ENCODE results near the gene MYBBP1A.

MYBBP1A gene

GRCh38 chr17:4509401-4509800 lies 45.8 kb downstream of the MYBBP1A start:
- H3K27ac Mint-ChIP-seq = peak overlapping the region; percentile 35
- no peak overlapping the region for H3K4me3 Mint-ChIP-seq
- H3K27me3 Mint-ChIP-seq = peaks cover 5% of the 10 kb centered on the region
- H3K36me3 Mint-ChIP-seq (ENCODE audit: low read depth) = no peaks in the 10 kb centered on the region
- H3K9me3 Mint-ChIP-seq = no peaks in the 10 kb centered on the region
- DNase-seq (no peak), ATAC-seq (peak; percentile 59)
- H3K4me1 Mint-ChIP-seq = peaks cover 23% of the 10 kb centered on the region

GRCh38 chr17:4508207-4508606 lies 47.0 kb downstream of the MYBBP1A start:
- Mint-ChIP-seq H3K27me3 (peaks cover 5% of the 10 kb centered on the region), H3K4me1 (peaks cover 31% of the 10 kb centered on the region), H3K4me3 (no peak overlapping the region), H3K9me3 (no peaks in the 10 kb centered on the region), H3K27ac (no peak overlapping the region), H3K36me3 (ENCODE audit: low read depth) (no peaks in the 10 kb centered on the region)
- ATAC-seq (no peak), DNase-seq (no peak)

DNA sequence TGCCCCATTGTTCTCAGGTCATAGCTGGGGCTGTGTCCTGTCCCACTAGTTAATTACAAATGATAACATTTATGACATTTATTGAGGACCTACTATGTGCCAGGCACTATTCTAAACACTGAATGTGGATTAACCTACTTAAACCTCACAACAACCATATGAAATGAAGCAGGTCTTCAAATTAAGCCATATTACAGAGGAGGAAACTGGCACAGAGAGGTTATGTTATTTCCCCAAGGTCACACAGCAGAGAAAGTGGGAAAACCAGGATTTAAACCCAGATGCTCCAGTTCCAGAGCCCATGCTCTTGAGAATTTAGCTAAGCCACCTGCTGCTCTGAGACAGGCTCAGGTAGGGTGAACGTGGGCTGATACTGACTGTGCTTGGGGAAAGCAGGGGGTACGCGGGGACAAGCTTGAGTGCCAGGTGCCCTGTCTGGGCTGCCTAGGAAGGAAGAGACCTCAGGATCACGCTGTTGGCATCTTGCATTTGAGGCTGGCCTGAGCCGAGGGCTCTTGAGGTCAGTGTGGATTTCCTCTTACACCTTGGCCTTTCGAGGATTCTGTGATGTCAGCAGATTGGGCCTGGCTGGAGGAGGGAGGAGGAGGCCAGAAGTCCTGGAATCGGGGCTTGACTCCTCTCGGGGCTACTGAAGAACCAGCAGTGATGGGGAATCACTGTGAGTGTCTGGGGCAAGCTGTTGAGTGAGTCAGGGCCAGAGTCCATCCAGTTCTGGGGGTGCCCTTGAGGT lies 47.6 kb downstream of the MYBBP1A start:
- Mint-ChIP-seq H3K4me3 (no peak overlapping the region), H3K27me3 (peaks cover 8% of the 10 kb centered on the region), H3K27ac (no peak overlapping the region), H3K9me3 (no peaks in the 10 kb centered on the region), H3K4me1 (peaks cover 31% of the 10 kb centered on the region), H3K36me3 (ENCODE audit: low read depth) (no peaks in the 10 kb centered on the region)
- ATAC-seq (no peak), DNase-seq (no peak)

DNA sequence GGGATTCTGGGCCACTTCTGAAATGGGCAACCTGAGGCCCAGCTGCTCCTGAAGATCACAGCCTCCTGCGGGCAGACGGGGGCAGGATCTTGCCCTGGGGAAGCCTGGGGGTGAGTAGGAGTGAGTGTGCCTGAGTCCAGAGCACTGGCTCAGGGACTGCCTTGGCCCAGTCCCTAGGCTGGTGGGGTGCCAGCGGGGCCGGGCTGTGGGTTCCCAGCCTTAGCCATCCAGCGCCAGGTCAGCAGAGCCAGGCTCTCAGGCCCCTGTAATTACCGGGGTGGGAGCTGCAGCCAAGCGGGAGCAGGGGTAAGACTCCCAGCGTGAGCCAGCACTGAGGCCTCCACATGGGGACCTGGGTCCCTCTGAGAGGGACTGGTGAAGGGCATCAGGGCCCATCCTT lies 48.3 kb downstream of the MYBBP1A start:
- H3K27me3 Mint-ChIP-seq = peaks cover 9% of the 10 kb centered on the region
- H3K27ac Mint-ChIP-seq = no peak overlapping the region
- no peaks in the 10 kb centered on the region for H3K36me3 Mint-ChIP-seq (ENCODE audit: low read depth)
- H3K4me1 Mint-ChIP-seq = peaks cover 31% of the 10 kb centered on the region
- DNase-seq (no peak), ATAC-seq (no peak)
- H3K4me3 Mint-ChIP-seq = no peak overlapping the region
- no peaks in the 10 kb centered on the region for H3K9me3 Mint-ChIP-seq

DNA sequence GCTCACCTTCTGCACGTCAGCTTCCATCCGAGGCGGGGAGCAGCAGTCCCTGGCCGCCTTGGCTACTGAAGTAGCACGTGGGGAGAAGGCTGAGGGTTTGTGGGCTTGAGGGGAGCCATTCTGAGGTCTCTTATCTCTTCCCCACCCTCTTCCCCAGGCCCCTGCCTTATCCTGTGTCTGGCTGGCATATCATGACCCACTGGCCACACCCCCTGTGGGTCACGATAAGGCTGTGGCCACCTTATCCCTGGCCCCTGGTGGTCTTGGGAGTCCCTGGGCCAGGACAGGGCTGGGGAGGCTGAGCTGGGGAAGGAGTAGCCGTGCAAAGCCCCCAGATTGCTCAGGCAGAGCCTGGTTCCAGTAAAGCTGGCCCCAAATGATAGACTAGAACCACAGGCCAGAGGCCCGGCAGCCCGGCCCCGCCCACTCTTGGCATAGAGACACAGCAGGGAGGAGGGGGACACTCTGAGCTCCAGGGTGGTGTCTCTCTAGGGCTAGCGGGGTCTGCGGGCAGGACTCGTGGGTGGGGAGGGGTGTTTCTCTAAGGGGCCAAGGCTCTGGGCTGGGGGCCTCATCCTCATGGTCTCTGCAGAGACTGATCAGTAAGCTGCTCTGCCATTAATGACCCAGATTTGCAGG lies 48.9 kb downstream of the MYBBP1A start:
- DNase-seq = no peak
- H3K4me1 Mint-ChIP-seq = peaks cover 31% of the 10 kb centered on the region
- H3K27me3 Mint-ChIP-seq = peaks cover 14% of the 10 kb centered on the region
- no peak overlapping the region for H3K4me3 Mint-ChIP-seq
- no peaks in the 10 kb centered on the region for H3K9me3 Mint-ChIP-seq
- ATAC-seq = no peak
- no peaks in the 10 kb centered on the region for H3K36me3 Mint-ChIP-seq (ENCODE audit: low read depth)
- no peak overlapping the region for H3K27ac Mint-ChIP-seq

DNA sequence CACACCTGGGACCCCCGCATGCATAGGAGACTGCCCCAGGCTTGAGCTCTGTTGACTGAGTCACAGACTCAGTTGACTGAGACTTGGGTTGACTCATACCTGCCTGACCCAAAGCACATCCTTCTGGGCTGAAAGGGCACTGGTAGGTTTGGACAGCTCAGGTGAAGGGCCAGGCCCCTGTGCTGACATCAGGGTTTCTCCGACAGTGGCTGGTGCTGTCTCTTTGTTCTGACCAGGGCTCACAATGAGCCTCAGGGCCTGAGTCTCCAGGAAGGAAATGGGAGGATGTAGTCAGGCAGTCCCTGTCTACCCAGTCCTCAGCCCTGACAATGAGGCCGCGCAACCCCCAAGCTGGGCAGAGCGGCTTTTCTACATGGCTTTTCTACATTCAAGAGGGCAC lies 50.0 kb downstream of the MYBBP1A start:
- no peak for ATAC-seq
- Mint-ChIP-seq H3K27ac (no peak overlapping the region), H3K9me3 (no peaks in the 10 kb centered on the region), H3K4me3 (no peak overlapping the region), H3K36me3 (ENCODE audit: low read depth) (no peaks in the 10 kb centered on the region), H3K4me1 (peaks cover 37% of the 10 kb centered on the region), H3K27me3 (peaks cover 24% of the 10 kb centered on the region)
- no peak for DNase-seq

- no peak overlapping the region for H3K4me3 Mint-ChIP-seq
- no peak for ATAC-seq
- H3K4me1 Mint-ChIP-seq = peaks cover 37% of the 10 kb centered on the region
These were observed 51.0 kb downstream of the MYBBP1A start for GRCh38 chr17:4504188-4504587.

GRCh38 chr17:4503283-4504025 lies 51.7 kb downstream of the MYBBP1A start:
- peaks cover 31% of the 10 kb centered on the region for H3K27me3 Mint-ChIP-seq
- H3K9me3 Mint-ChIP-seq = no peaks in the 10 kb centered on the region
- H3K27ac Mint-ChIP-seq = no peak overlapping the region
- ATAC-seq (no peak), DNase-seq (no peak)
- H3K4me3 Mint-ChIP-seq = no peak overlapping the region
- H3K4me1 Mint-ChIP-seq = peaks cover 31% of the 10 kb centered on the region
- H3K36me3 Mint-ChIP-seq (ENCODE audit: low read depth) = no peaks in the 10 kb centered on the region

More at GRCh38 chr17:4504188-4504587, 51.0 kb downstream of the MYBBP1A start:
- H3K36me3 Mint-ChIP-seq (ENCODE audit: low read depth) = no peaks in the 10 kb centered on the region
- no peak overlapping the region for H3K27ac Mint-ChIP-seq
- no peaks in the 10 kb centered on the region for H3K9me3 Mint-ChIP-seq
- H3K27me3 Mint-ChIP-seq = peaks cover 31% of the 10 kb centered on the region
- no peak for DNase-seq

DNA sequence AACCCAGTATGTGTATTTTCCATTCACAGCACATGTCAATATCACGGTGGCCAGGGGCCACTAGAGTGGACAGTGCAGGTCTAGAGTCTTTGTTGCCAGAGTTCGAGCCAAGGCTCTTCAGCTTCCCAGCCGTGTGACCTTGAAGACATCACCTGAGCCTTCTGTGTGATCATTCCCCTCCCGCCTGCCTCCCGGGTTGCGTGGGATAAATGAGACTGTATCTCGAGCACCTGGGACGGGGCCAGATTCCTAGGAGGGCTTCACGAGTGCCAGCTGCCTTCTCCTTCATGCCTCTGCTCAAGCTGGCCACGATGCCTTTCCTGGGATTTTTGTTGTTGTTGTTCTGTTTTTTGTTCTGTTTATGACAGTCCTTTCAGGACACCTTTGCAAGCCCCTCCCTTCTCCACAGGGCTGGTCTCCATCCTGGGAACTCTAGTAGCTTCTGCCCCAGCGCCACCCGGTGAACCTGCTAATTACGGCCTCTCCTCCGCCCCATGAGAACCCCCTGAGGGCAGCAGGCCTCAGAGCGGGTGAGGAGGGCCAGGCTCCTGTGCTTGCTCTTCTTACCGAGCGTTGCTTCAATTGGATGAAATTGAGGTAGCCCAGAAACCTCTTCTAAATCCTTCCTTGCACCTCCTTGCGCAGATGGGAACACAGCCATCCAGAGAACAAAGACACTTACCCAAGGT lies 52.6 kb downstream of the MYBBP1A start:
- Mint-ChIP-seq H3K27ac (no peak overlapping the region), H3K36me3 (ENCODE audit: low read depth) (no peaks in the 10 kb centered on the region), H3K4me1 (peaks cover 31% of the 10 kb centered on the region), H3K27me3 (peaks cover 31% of the 10 kb centered on the region), H3K9me3 (no peaks in the 10 kb centered on the region), H3K4me3 (no peak overlapping the region)
- no peak for DNase-seq
- ATAC-seq = no peak

GRCh38 chr17:4501295-4501949 lies 53.8 kb downstream of the MYBBP1A start:
- ATAC-seq (no peak), DNase-seq (no peak)
- Mint-ChIP-seq H3K9me3 (no peaks in the 10 kb centered on the region), H3K27me3 (peaks cover 31% of the 10 kb centered on the region), H3K27ac (no peak overlapping the region), H3K4me3 (no peak overlapping the region), H3K36me3 (ENCODE audit: low read depth) (no peaks in the 10 kb centered on the region), H3K4me1 (peaks cover 31% of the 10 kb centered on the region)

- Mint-ChIP-seq H3K27me3 (peaks cover 31% of the 10 kb centered on the region), H3K4me3 (peak overlapping the region; percentile 63), H3K9me3 (no peaks in the 10 kb centered on the region), H3K36me3 (ENCODE audit: low read depth) (no peaks in the 10 kb centered on the region), H3K4me1 (peaks cover 31% of the 10 kb centered on the region), H3K27ac (no peak overlapping the region)
- no peak for DNase-seq
- ATAC-seq = no peak
These were observed 55.0 kb downstream of the MYBBP1A start for GRCh38 chr17:4500191-4500571.

- peak; percentile 19 for DNase-seq
- Mint-ChIP-seq H3K4me3 (peak overlapping the region; percentile 63), H3K27me3 (peaks cover 28% of the 10 kb centered on the region), H3K27ac (no peak overlapping the region), H3K4me1 (peaks cover 26% of the 10 kb centered on the region), H3K9me3 (no peaks in the 10 kb centered on the region), H3K36me3 (ENCODE audit: low read depth) (no peaks in the 10 kb centered on the region)
- no peak for ATAC-seq
These were observed 55.6 kb downstream of the MYBBP1A start for GRCh38 chr17:4499431-4500190.

DNA sequence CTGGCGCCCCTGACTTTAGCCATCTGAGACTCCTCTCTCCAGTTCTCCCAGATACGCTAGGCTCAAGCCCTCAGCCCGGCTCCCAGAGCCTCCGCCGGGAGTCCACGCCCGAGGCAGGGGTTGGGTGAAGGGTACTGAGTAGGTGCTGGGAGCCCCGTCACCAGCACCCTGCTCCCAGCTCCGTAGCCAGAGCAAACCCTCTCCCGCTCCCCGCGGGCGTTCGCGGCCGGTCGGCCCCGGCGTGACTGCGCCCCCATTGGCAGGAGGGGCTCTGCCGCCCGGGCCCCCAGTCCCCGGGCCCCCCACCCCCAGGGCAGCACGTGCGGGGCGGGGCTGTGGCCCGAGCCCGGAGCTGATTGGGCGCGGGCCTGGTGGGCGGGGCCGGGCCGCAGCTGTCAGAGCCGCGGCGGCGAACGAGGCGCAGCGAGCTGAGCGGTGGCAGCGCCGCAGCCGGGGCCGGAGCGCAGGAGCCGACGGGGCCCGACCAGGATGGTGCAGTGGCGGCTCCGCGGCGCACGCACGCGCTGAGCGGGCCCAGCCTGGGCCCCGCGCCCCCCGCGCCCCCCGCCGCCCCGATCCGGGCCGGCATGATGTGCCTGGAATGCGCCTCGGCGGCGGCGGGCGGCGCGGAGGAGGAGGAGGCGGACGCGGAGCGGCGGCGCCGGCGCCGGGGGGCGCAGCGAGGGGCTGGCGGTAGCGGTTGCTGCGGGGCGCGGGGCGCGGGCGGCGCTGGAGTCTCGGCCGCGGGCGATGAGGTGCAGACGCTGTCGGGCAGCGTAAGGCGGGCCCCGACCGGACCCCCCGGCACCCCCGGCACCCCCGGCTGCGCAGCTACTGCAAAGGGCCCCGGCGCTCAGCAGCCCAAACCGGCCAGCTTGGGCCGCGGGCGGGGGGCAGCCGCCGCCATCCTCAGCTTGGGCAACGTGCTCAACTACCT lies 56.5 kb downstream of the MYBBP1A start, which contains the start of gene SPNS2:
SPNS2 (plus strand) TSS at position 421 of the 937 bp plus-strand sequence; CDS start at position 588, 167 bp downstream.
- no peaks in the 10 kb centered on the region for H3K36me3 Mint-ChIP-seq (ENCODE audit: low read depth)
- DNase-seq = peak; percentile 60
- no peak within 1 kb of the TSS for H3K27ac Mint-ChIP-seq
- peak within 1 kb of the TSS; percentile 63 for H3K4me3 Mint-ChIP-seq
- peaks cover 18% of the 10 kb centered on the region for H3K4me1 Mint-ChIP-seq
- peak; percentile 80 for ATAC-seq
- H3K9me3 Mint-ChIP-seq = no peaks in the 10 kb centered on the region
- peaks cover 28% of the 10 kb centered on the region for H3K27me3 Mint-ChIP-seq

All from activated naive CD8-positive, alpha-beta T cell treated with anti-CD3 and anti-CD28 coated beads, Interleukin-2, amount 50 U/mL, for 24 hours (primary cell).